DND-41 (cell line): ENCODE measurements around the gene HNRNPUL1.

Experiments
- ATAC-seq: fragments of 200-7000 bp; cut with Tn5 transposase; 3 replicates; pipeline ENCODE4 v1.9.1; 2021; ENCODE audit warnings: low read depth; ENCODE audit not compliant: insufficient read depth
- DNase-seq: peaks from one replicate; pipeline ENCODE4 v3.0.0-alpha.2; 2020
- H2AFZ ChIP-seq: 2 replicates; pipeline ENCODE4 v1.6.0; 2012; ENCODE audit warnings: low read depth, low read length
- H3K27ac ChIP-seq: 2 replicates; pipeline ENCODE4 v1.5.1; 2012; ENCODE audit warnings: low read length, inconsistent platforms
- H3K27me3 ChIP-seq: fragments of 200-600 bp; sonication (generic); 2 replicates; pipeline ENCODE4 v1.6.0; 2012; ENCODE audit warnings: low read length, mild to moderate bottlenecking, inconsistent platforms; ENCODE audit not compliant: insufficient read depth, poor library complexity
- H3K36me3 ChIP-seq: 2 replicates; pipeline ENCODE4 v1.5.1; 2012; ENCODE audit warnings: low read length, inconsistent platforms; ENCODE audit not compliant: insufficient read depth
- H3K4me1 ChIP-seq: 2 replicates; pipeline ENCODE4 v1.5.1; 2012; ENCODE audit warnings: mild to moderate bottlenecking, low read length; ENCODE audit not compliant: insufficient read depth
- H3K4me2 ChIP-seq: 2 replicates; pipeline ENCODE4 v1.6.0; 2012; ENCODE audit warnings: mild to moderate bottlenecking, moderate library complexity, low read length, inconsistent platforms; ENCODE audit not compliant: insufficient read depth
- H3K4me3 ChIP-seq, 2 experiments: fragments of 200-600 bp in 1 of 2; shearing (Covaris generic) in 1 of 2; 2 replicates each; pipeline ENCODE4 v1.5.1; 2012 to 2016; ENCODE audit warnings: inconsistent platforms in 2 of 2, low read length in 2 of 2, mild to moderate bottlenecking in 2 of 2, low read depth in 1 of 2, moderate library complexity in 1 of 2
- H3K79me2 ChIP-seq: 2 replicates; pipeline ENCODE4 v1.6.0; 2012; ENCODE audit warnings: low read length, inconsistent platforms; ENCODE audit not compliant: insufficient read depth
- H3K9ac ChIP-seq: 2 replicates; pipeline ENCODE4 v1.6.0; 2012; ENCODE audit warnings: low read depth, mild to moderate bottlenecking, inconsistent platforms, low read length, moderate library complexity
- H3K9me3 ChIP-seq: 2 replicates; pipeline ENCODE4 v1.5.1; 2012; ENCODE audit warnings: low read length, moderate library complexity, mild to moderate bottlenecking, inconsistent platforms; ENCODE audit not compliant: insufficient read depth, severe bottlenecking
- H4K20me1 ChIP-seq: 2 replicates; pipeline ENCODE4 v1.6.0; 2012; ENCODE audit warnings: low read length; ENCODE audit not compliant: insufficient read depth
- EZH2 ChIP-seq: IDR thresholded peaks from 3 replicates; pipeline ENCODE4 v1.6.1; 2012; ENCODE audit warnings: borderline replicate concordance, low read depth, mild to moderate bottlenecking, moderate library complexity, low read length, inconsistent platforms; ENCODE audit not compliant: severe bottlenecking
- TF ChIP-seq, protein P1 (sequence below): IDR thresholded peaks from 2 replicates; pipeline ENCODE4 v1.5.1; 2012; ENCODE audit warnings: borderline replicate concordance, low read length, moderate library complexity, mild to moderate bottlenecking; ENCODE audit not compliant: poor library complexity, severe bottlenecking; ENCODE audit errors: extremely low read depth

HNRNPUL1 gene

GRCh38 chr19:41304706-41305483, 40.7 kb downstream of the HNRNPUL1 start:
- H2AFZ ChIP-seq: no peak overlapping the region
- no peaks in the 10 kb centered on the region for H3K9me3 ChIP-seq
- peaks cover 62% of the 10 kb centered on the region for H3K4me1 ChIP-seq
- H3K27me3 ChIP-seq: no peaks in the 10 kb centered on the region
- no peak overlapping the region for H3K4me2 ChIP-seq
- no peak overlapping the region for H3K9ac ChIP-seq
- H3K79me2 ChIP-seq: peaks cover 18% of the 10 kb centered on the region
- H3K4me3 ChIP-seq: no peak overlapping the region
- H3K27ac ChIP-seq: no peak overlapping the region
- H4K20me1 ChIP-seq: peaks cover 46% of the 10 kb centered on the region
- DNase-seq: no peak
- H3K36me3 ChIP-seq: peaks cover 77% of the 10 kb centered on the region
- no peak for ATAC-seq
- TF ChIP-seq, protein P1, sequence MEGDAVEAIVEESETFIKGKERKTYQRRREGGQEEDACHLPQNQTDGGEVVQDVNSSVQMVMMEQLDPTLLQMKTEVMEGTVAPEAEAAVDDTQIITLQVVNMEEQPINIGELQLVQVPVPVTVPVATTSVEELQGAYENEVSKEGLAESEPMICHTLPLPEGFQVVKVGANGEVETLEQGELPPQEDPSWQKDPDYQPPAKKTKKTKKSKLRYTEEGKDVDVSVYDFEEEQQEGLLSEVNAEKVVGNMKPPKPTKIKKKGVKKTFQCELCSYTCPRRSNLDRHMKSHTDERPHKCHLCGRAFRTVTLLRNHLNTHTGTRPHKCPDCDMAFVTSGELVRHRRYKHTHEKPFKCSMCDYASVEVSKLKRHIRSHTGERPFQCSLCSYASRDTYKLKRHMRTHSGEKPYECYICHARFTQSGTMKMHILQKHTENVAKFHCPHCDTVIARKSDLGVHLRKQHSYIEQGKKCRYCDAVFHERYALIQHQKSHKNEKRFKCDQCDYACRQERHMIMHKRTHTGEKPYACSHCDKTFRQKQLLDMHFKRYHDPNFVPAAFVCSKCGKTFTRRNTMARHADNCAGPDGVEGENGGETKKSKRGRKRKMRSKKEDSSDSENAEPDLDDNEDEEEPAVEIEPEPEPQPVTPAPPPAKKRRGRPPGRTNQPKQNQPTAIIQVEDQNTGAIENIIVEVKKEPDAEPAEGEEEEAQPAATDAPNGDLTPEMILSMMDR: no peak
- no peak for TF ChIP-seq EZH2

GRCh38 chr19:41305927-41306793, 42.0 kb downstream of the HNRNPUL1 start:
- peak overlapping the region; percentile 21; the same call in 1 of the 2 replicates for H3K4me2 ChIP-seq
- H3K4me1 ChIP-seq: peaks cover 68% of the 10 kb centered on the region
- H3K36me3 ChIP-seq: peaks cover 64% of the 10 kb centered on the region
- peaks cover 25% of the 10 kb centered on the region for H3K79me2 ChIP-seq
- no peak for TF ChIP-seq EZH2
- TF ChIP-seq, protein P1: no peak
- DNase-seq: no peak
- H3K9me3 ChIP-seq: no peaks in the 10 kb centered on the region
- peaks cover 43% of the 10 kb centered on the region for H4K20me1 ChIP-seq
- H3K27me3 ChIP-seq: no peaks in the 10 kb centered on the region
- ATAC-seq: no peak
- H3K9ac ChIP-seq: no peak overlapping the region
- no peak overlapping the region for H2AFZ ChIP-seq
- H3K27ac ChIP-seq: peak overlapping the region; percentile 36
- no peak overlapping the region for H3K4me3 ChIP-seq

- ATAC-seq (peak; percentile 20; the same call in 1 of the 3 replicates), DNase-seq (peak; percentile 27)
- Histone ChIP-seq H3K4me1 (peaks cover 79% of the 10 kb centered on the region), H3K4me3 (no peak overlapping the region), H2AFZ (no peak overlapping the region), H3K4me2 (peak overlapping the region; percentile 80), H3K27me3 (no peaks in the 10 kb centered on the region), H3K36me3 (peaks cover 56% of the 10 kb centered on the region), H3K9ac (peak overlapping the region; percentile 46), H3K9me3 (no peaks in the 10 kb centered on the region), H4K20me1 (peaks cover 35% of the 10 kb centered on the region), H3K79me2 (peaks cover 29% of the 10 kb centered on the region), H3K27ac (peak overlapping the region; percentile 78)
- TF ChIP-seq, protein P1: no peak
- no peak for TF ChIP-seq EZH2
These were observed 43.1 kb downstream of the HNRNPUL1 start for GRCh38 chr19:41307090-41307875.
